ENCODE results near the gene MOCOS.

The MOCOS gene

GRCh38 chr18:36153771-36154170 lies 33.5 kb upstream of the MOCOS start:
- Histone ChIP-seq H3K4me3 (IDR thresholded peaks at IDR 0.05; ENCODE audit: insufficient read depth, low read depth, low read length) (no peak overlapping the region), H3K27me3 (ENCODE audit: insufficient read depth, low read depth) (no peaks in the 10 kb centered on the region), H2AFZ (ENCODE audit: low read depth) (no peak overlapping the region), H4K20me1 (ENCODE audit: insufficient read depth) (no peaks in the 10 kb centered on the region), H3K36me3 (ENCODE audit: insufficient read depth) (0 out of 2 replicates have a peak, but pooled peaks cover 7% of the 10 kb centered on the region), H3K4me1 (ENCODE audit: low read depth, poor library complexity, severe bottlenecking) (peaks cover 51% of the 10 kb centered on the region), H3K27ac (no peak overlapping the region), H3K4me2 (no peak overlapping the region), H3K79me2 (ENCODE audit: insufficient read depth, low read depth) (no peaks in the 10 kb centered on the region), H3K9ac (no peak overlapping the region)
- TF ChIP-seq, protein P1, sequence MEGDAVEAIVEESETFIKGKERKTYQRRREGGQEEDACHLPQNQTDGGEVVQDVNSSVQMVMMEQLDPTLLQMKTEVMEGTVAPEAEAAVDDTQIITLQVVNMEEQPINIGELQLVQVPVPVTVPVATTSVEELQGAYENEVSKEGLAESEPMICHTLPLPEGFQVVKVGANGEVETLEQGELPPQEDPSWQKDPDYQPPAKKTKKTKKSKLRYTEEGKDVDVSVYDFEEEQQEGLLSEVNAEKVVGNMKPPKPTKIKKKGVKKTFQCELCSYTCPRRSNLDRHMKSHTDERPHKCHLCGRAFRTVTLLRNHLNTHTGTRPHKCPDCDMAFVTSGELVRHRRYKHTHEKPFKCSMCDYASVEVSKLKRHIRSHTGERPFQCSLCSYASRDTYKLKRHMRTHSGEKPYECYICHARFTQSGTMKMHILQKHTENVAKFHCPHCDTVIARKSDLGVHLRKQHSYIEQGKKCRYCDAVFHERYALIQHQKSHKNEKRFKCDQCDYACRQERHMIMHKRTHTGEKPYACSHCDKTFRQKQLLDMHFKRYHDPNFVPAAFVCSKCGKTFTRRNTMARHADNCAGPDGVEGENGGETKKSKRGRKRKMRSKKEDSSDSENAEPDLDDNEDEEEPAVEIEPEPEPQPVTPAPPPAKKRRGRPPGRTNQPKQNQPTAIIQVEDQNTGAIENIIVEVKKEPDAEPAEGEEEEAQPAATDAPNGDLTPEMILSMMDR (conservative IDR thresholded peaks at IDR 0.05; ENCODE audit: low read depth, low read length): no peak

DNA sequence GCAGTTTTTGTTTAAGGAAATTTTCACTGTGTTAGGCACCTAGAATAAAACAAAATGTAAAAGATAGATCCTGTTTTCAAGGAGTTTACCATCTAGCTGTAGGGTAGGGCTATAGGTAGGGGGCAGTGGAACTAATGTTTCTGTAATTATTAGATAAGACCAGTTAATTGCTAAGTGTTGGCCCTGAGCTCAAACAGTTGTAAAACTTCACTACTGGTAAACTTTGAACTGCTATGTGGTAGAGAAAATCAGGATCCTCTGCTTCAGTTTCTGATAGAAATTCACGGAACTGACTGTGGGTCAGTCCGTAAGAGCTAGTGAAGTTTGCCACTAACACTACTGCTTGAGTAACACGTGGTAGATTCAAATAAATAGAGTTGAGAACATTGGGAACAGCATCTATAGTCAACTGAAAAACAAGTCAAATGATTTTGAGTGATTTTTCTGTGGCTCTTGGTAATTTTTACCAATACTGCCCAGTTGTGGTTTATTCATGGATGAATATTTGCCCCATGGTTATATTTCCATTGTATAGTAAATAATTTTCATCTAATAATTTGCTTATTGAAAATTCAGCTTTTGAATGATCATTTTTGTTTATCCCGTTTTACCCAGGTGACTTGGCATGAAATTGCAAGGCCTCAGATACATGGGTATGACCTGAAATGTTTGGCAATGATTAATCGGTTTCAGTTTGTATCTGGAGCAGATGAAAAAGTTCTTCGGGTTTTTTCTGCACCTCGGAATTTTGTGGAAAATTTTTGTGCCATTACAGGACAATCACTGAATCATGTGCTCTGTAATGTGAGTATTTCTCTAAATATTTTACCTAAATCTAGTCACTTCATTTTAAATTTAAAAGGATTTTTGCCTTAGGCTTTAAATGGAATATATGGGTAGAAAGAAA lies 31.2 kb upstream of the MOCOS start:
- Histone ChIP-seq H3K9ac (no peak overlapping the region), H3K27ac (no peak overlapping the region), H3K27me3 (ENCODE audit: insufficient read depth, low read depth) (no peaks in the 10 kb centered on the region), H4K20me1 (ENCODE audit: insufficient read depth) (no peaks in the 10 kb centered on the region), H3K4me3 (IDR thresholded peaks at IDR 0.05; ENCODE audit: insufficient read depth, low read depth, low read length) (no peak overlapping the region), H2AFZ (ENCODE audit: low read depth) (no peak overlapping the region), H3K4me2 (no peak overlapping the region), H3K36me3 (ENCODE audit: insufficient read depth) (peaks cover 10% of the 10 kb centered on the region; the same call in 1 of the 2 replicates), H3K4me1 (ENCODE audit: low read depth, poor library complexity, severe bottlenecking) (peaks cover 27% of the 10 kb centered on the region), H3K79me2 (ENCODE audit: insufficient read depth, low read depth) (no peaks in the 10 kb centered on the region)
- TF ChIP-seq, protein P1 (conservative IDR thresholded peaks at IDR 0.05; ENCODE audit: low read depth, low read length): no peak

- TF ChIP-seq, protein P1 (conservative IDR thresholded peaks at IDR 0.05; ENCODE audit: low read depth, low read length): no peak
- peaks cover 10% of the 10 kb centered on the region; the same call in 1 of the 2 replicates for H3K36me3 ChIP-seq (ENCODE audit: insufficient read depth)
Observed at GRCh38 chr18:36157441-36157840, 29.9 kb upstream of the MOCOS start.

DNA sequence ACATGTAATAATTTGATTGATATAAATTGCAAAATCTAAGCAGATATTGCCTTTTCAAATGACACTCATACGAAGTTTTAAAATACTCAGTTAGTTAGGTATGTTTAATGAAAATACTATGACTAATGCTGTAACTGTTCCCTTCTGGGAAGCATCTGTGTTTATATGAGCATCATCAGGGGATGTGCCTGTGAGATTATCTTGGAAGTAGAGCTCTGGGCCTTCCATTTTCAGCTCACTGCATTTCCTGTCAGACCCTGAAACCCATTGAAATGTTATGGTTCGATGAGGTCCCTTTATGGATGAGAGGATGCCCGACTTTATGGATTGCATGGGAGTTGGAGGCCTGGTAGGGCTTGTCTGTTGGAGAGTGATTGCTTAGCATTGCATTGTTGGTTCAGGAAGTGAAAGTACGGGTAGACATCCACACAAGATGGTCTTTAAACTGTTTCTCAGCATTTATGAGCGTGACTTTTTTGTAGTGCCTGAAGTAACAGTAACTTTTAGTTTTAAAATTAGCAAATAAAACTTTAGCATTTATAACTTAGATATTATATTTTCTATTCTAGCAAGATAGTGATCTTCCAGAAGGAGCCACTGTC lies 28.9 kb upstream of the MOCOS start:
- H3K79me2 ChIP-seq (ENCODE audit: insufficient read depth, low read depth): no peaks in the 10 kb centered on the region
- H3K36me3 ChIP-seq (ENCODE audit: insufficient read depth): peaks cover 12% of the 10 kb centered on the region; the same call in 1 of the 2 replicates
- no peak overlapping the region for H3K9ac ChIP-seq
- H3K27me3 ChIP-seq (ENCODE audit: insufficient read depth, low read depth): no peaks in the 10 kb centered on the region
- H3K27ac ChIP-seq: no peak overlapping the region
- H2AFZ ChIP-seq (ENCODE audit: low read depth): no peak overlapping the region
- TF ChIP-seq, protein P1 (conservative IDR thresholded peaks at IDR 0.05; ENCODE audit: low read depth, low read length): no peak
- H3K4me2 ChIP-seq: no peak overlapping the region
- peaks cover 5% of the 10 kb centered on the region for H3K4me1 ChIP-seq (ENCODE audit: low read depth, poor library complexity, severe bottlenecking)
- H3K4me3 ChIP-seq (IDR thresholded peaks at IDR 0.05; ENCODE audit: insufficient read depth, low read depth, low read length): no peak overlapping the region
- H4K20me1 ChIP-seq (ENCODE audit: insufficient read depth): no peaks in the 10 kb centered on the region

More at GRCh38 chr18:36157441-36157840, 29.9 kb upstream of the MOCOS start:
- Histone ChIP-seq H3K4me3 (IDR thresholded peaks at IDR 0.05; ENCODE audit: insufficient read depth, low read depth, low read length) (no peak overlapping the region), H3K4me2 (no peak overlapping the region), H3K27ac (no peak overlapping the region), H3K9ac (no peak overlapping the region), H4K20me1 (ENCODE audit: insufficient read depth) (no peaks in the 10 kb centered on the region), H3K27me3 (ENCODE audit: insufficient read depth, low read depth) (no peaks in the 10 kb centered on the region), H3K4me1 (ENCODE audit: low read depth, poor library complexity, severe bottlenecking) (peaks cover 14% of the 10 kb centered on the region), H3K79me2 (ENCODE audit: insufficient read depth, low read depth) (no peaks in the 10 kb centered on the region), H2AFZ (ENCODE audit: low read depth) (no peak overlapping the region)
